Endodermal cell (in vitro differentiated cells): ENCODE measurements around the gene ENG. TPM values are rescaled to one million over a fixed set of nuclear protein-coding genes. Genes with fewer than 3 reads are reported as not detected.

Experiments used
- DNase-seq: peaks from one replicate; pipeline ENCODE4 v3.0.0-alpha.2; 2017
- H3K27ac ChIP-seq: 2 replicates; pipeline ENCODE4 v1.5.1; 2013; ENCODE audit warnings: mild to moderate bottlenecking, low read depth, low read length, moderate library complexity
- H3K27me3 ChIP-seq: 2 replicates; pipeline ENCODE4 v1.6.1; 2013; ENCODE audit warnings: mild to moderate bottlenecking, low read length, moderate library complexity; ENCODE audit not compliant: insufficient read depth, control insufficient read depth, poor library complexity, severe bottlenecking
- H3K36me3 ChIP-seq: 2 replicates; pipeline ENCODE4 v1.7.0; 2013; ENCODE audit warnings: mild to moderate bottlenecking, low read length, moderate library complexity; ENCODE audit not compliant: control insufficient read depth, insufficient read depth
- H3K4me1 ChIP-seq: one replicate; pipeline ENCODE4 v1.7.0; 2013; ENCODE audit warnings: low read length; ENCODE audit not compliant: control insufficient read depth, insufficient read depth
- H3K4me3 ChIP-seq: 2 replicates; pipeline ENCODE4 v1.5.1; 2013; ENCODE audit warnings: mild to moderate bottlenecking, low read length, moderate library complexity
- H3K9ac ChIP-seq: 2 replicates; pipeline ENCODE4 v1.6.1; 2013; ENCODE audit warnings: mild to moderate bottlenecking, low read length, moderate library complexity; ENCODE audit not compliant: poor library complexity, severe bottlenecking; ENCODE audit errors: extremely low read depth
- H3K9me3 ChIP-seq: 2 replicates; pipeline ENCODE4 v1.6.1; 2013; ENCODE audit warnings: mild to moderate bottlenecking, low read length, moderate library complexity; ENCODE audit not compliant: control insufficient read depth
- H3K27ac Mint-ChIP-seq: 2 replicates; pipeline ENCODE4 v1.8.0; 2020; ENCODE audit warnings: mixed read lengths
- H3K27me3 Mint-ChIP-seq: 2 replicates; pipeline ENCODE4 v1.8.0; 2021; ENCODE audit warnings: mild to moderate bottlenecking, mixed read lengths; ENCODE audit not compliant: insufficient read depth
- H3K36me3 Mint-ChIP-seq: 2 replicates; pipeline ENCODE4 v1.8.0; 2020; ENCODE audit warnings: low read depth, mixed read lengths
- H3K4me1 Mint-ChIP-seq: 2 replicates; pipeline ENCODE4 v1.8.0; 2020; ENCODE audit warnings: mixed read lengths
- H3K4me3 Mint-ChIP-seq: 2 replicates; pipeline ENCODE4 v1.8.0; 2020; ENCODE audit warnings: mild to moderate bottlenecking, moderate library complexity, mixed read lengths
- H3K9me3 Mint-ChIP-seq: 2 replicates; pipeline ENCODE4 v1.8.0; 2020; ENCODE audit warnings: mild to moderate bottlenecking, mixed read lengths
- CTCF ChIP-seq: fragments of 200-600 bp; sonication (generic); conservative IDR thresholded peaks from 2 replicates; pipeline ENCODE4 v1.5.0; 2021; ENCODE audit warnings: antibody characterized with exemption, mild to moderate bottlenecking
- WGBS, 2 experiments: methylation state at CpG; one replicate each; pipeline versions ENCODE4 v1.1.5 to v1.1.7; 2013; ENCODE audit warnings: missing lambda C conversion rate in 2 of 2, mixed read lengths in 1 of 2; ENCODE audit not compliant: insufficient coverage in 1 of 2, insufficient read length in 1 of 2; 5-methylcytosine and 5-hydroxymethylcytosine counted together
- total RNA-seq, 2 donors: library from RNA; stranded (reverse); fragmentation: NEBNext Ultra II Directional in 1 of 2; extraction: Animal tissue kit (Norgen Biotek cat#: 25700) in 1 of 2; gene quantifications; 2 replicates in 1 of 2; 3 replicates in 1 of 2; pipeline ENCODE4 v1.2.1, GENCODE V29; 2021

Gene ENG
- total RNA-seq, 2 donors from 2014 or later: 2.2 to 2.4 TPM

GRCh38 chr9:127780126-127780885, 74.2 kb downstream of the ENG start:
- WGBS, 2 experiments: 87 to 93% methylated on average over 12 to 20 of the region's 20 CpGs
- Mint-ChIP-seq H3K4me3 (no peak overlapping the region), H3K4me1 (no peaks in the 10 kb centered on the region), H3K27me3 (no peaks in the 10 kb centered on the region), H3K9me3 (no peaks in the 10 kb centered on the region), H3K27ac (no peak overlapping the region), H3K36me3 (no peaks in the 10 kb centered on the region)
- no peaks in the 10 kb centered on the region for H3K27me3 ChIP-seq
- H3K9ac ChIP-seq: no peak overlapping the region
- no peak overlapping the region for H3K4me3 ChIP-seq
- DNase-seq: peak; percentile 57
- no peaks in the 10 kb centered on the region for H3K4me1 ChIP-seq
- H3K27ac ChIP-seq: no peak overlapping the region
- H3K9me3 ChIP-seq: no peaks in the 10 kb centered on the region
- no peaks in the 10 kb centered on the region for H3K36me3 ChIP-seq
- TF ChIP-seq CTCF: no peak

- Mint-ChIP-seq H3K27me3 (no peaks in the 10 kb centered on the region), H3K4me1 (no peaks in the 10 kb centered on the region), H3K36me3 (no peaks in the 10 kb centered on the region), H3K27ac (no peak overlapping the region), H3K9me3 (no peaks in the 10 kb centered on the region), H3K4me3 (no peak overlapping the region)
- Histone ChIP-seq H3K36me3 (no peaks in the 10 kb centered on the region), H3K27me3 (no peaks in the 10 kb centered on the region), H3K27ac (no peak overlapping the region), H3K4me3 (no peak overlapping the region), H3K9ac (no peak overlapping the region), H3K4me1 (no peaks in the 10 kb centered on the region), H3K9me3 (no peaks in the 10 kb centered on the region)
- 90 to 95% methylated on average over 13 to 17 of the region's 17 CpGs for WGBS, 2 experiments
- no peak for TF ChIP-seq CTCF
- DNase-seq: peak; percentile 57
These were observed 75.1 kb downstream of the ENG start for GRCh38 chr9:127779136-127779981.

- Mint-ChIP-seq H3K9me3 (no peaks in the 10 kb centered on the region), H3K4me3 (no peak within 1 kb of the TSS), H3K27me3 (no peaks in the 10 kb centered on the region), H3K4me1 (no peaks in the 10 kb centered on the region), H3K36me3 (no peaks in the 10 kb centered on the region), H3K27ac (no peak within 1 kb of the TSS)
- Histone ChIP-seq H3K9ac (no peak within 1 kb of the TSS), H3K27ac (no peak within 1 kb of the TSS), H3K36me3 (no peaks in the 10 kb centered on the region), H3K4me1 (no peaks in the 10 kb centered on the region), H3K4me3 (no peak within 1 kb of the TSS), H3K27me3 (no peaks in the 10 kb centered on the region), H3K9me3 (no peaks in the 10 kb centered on the region)
- DNase-seq: no peak
- WGBS, 2 experiments: 66 to 81% methylated on average over 3 to 13 of the region's 13 CpGs
- no peak for TF ChIP-seq CTCF
These were observed 76.0 kb downstream of the ENG start, which contains the start of gene SH2D3C for GRCh38 chr9:127778280-127779135. TSS of gene SH2D3C (minus strand) at chr9:127778666. CDS start at chr9:127778627, 39 bp downstream.
